ENCODE data around the gene TGFBR3L. TPM values are rescaled to one million over a fixed set of nuclear protein-coding genes. Genes with fewer than 3 reads are reported as not detected.
A peak's percentile ranks its signal among the peaks of the same experiment; 100 is the strongest.

Gene TGFBR3L
- total and polyA plus RNA-seq, 2 of the 13 experiments (the other 11 are each of a cell fraction or from before 2014, with no cell fraction given): 0.20 to 1.0 TPM

GRCh38 chr19:7943444-7944176 is 29.0 kb downstream of the TGFBR3L start, which contains the start of gene TIMM44 (continued):
- TF ChIP-seq SNAPC4 (CRISPR knock-in tag; IDR thresholded peaks at IDR 0.05): peak; percentile 89
- TF ChIP-seq, protein P1, sequence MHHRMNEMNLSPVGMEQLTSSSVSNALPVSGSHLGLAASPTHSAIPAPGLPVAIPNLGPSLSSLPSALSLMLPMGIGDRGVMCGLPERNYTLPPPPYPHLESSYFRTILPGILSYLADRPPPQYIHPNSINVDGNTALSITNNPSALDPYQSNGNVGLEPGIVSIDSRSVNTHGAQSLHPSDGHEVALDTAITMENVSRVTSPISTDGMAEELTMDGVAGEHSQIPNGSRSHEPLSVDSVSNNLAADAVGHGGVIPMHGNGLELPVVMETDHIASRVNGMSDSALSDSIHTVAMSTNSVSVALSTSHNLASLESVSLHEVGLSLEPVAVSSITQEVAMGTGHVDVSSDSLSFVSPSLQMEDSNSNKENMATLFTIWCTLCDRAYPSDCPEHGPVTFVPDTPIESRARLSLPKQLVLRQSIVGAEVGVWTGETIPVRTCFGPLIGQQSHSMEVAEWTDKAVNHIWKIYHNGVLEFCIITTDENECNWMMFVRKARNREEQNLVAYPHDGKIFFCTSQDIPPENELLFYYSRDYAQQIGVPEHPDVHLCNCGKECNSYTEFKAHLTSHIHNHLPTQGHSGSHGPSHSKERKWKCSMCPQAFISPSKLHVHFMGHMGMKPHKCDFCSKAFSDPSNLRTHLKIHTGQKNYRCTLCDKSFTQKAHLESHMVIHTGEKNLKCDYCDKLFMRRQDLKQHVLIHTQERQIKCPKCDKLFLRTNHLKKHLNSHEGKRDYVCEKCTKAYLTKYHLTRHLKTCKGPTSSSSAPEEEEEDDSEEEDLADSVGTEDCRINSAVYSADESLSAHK (CRISPR knock-in tag; IDR thresholded peaks at IDR 0.05; ENCODE audit: borderline replicate concordance): no peak; the same call in 1 of the 2 replicates
- peak; percentile 59; the same call in 1 of the 2 replicates for TF ChIP-seq KMT2A (CRISPR knock-in tag; IDR thresholded peaks at IDR 0.05)
- TF ChIP-seq ZNF33A (CRISPR knock-in tag; IDR thresholded peaks at IDR 0.05; ENCODE audit: borderline replicate concordance): no peak
- no peak for TF ChIP-seq ELF4 (CRISPR knock-in tag; IDR thresholded peaks at IDR 0.05; ENCODE audit: borderline replicate concordance)
- TF ChIP-seq PHB2 (IDR thresholded peaks at IDR 0.05; ENCODE audit: partially characterized antibody): no peak
- peak; percentile 85 for TF ChIP-seq IKZF5 (CRISPR knock-in tag; IDR thresholded peaks at IDR 0.05)
- TF ChIP-seq ZNF136 (CRISPR knock-in tag; IDR thresholded peaks at IDR 0.05; ENCODE audit: low read depth): no peak
- 0 out of 2 replicates have a peak, but pooled peaks have one; percentile 63 for TF ChIP-seq ZNF567 (CRISPR knock-in tag; IDR thresholded peaks at IDR 0.05; ENCODE audit: borderline replicate concordance)
- TF ChIP-seq MTA3 (CRISPR knock-in tag; IDR thresholded peaks at IDR 0.05): no peak
- TF ChIP-seq SUZ12 (IDR thresholded peaks at IDR 0.05; ENCODE audit: low read depth, low read length): no peak
- peak; percentile 86 for TF ChIP-seq GABPB1 (CRISPR knock-in tag; IDR thresholded peaks at IDR 0.05)
- TF ChIP-seq, protein P2, sequence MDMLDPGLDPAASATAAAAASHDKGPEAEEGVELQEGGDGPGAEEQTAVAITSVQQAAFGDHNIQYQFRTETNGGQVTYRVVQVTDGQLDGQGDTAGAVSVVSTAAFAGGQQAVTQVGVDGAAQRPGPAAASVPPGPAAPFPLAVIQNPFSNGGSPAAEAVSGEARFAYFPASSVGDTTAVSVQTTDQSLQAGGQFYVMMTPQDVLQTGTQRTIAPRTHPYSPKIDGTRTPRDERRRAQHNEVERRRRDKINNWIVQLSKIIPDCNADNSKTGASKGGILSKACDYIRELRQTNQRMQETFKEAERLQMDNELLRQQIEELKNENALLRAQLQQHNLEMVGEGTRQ (IDR thresholded peaks at IDR 0.05; ENCODE audit: low read depth, low read length): peak; percentile 40; the same call in 1 of the 2 replicates
- TF ChIP-seq, protein P2 (CRISPR knock-in tag; IDR thresholded peaks at IDR 0.05; ENCODE audit: borderline replicate concordance): peak; percentile 75
- TF ChIP-seq, protein P3, sequence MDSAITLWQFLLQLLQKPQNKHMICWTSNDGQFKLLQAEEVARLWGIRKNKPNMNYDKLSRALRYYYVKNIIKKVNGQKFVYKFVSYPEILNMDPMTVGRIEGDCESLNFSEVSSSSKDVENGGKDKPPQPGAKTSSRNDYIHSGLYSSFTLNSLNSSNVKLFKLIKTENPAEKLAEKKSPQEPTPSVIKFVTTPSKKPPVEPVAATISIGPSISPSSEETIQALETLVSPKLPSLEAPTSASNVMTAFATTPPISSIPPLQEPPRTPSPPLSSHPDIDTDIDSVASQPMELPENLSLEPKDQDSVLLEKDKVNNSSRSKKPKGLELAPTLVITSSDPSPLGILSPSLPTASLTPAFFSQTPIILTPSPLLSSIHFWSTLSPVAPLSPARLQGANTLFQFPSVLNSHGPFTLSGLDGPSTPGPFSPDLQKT (CRISPR knock-in tag; IDR thresholded peaks at IDR 0.05; ENCODE audit: borderline replicate concordance): no peak
- TF ChIP-seq TCF12 (IDR thresholded peaks at IDR 0.05): no peak
- TF ChIP-seq TCF12 (CRISPR knock-in tag; IDR thresholded peaks at IDR 0.05): no peak

Data from HepG2 (cell line).